ENCODE measurements around the gene MEF2A.
A peak's percentile ranks its signal among the peaks of the same experiment; 100 is the strongest.

MEF2A gene

DNA sequence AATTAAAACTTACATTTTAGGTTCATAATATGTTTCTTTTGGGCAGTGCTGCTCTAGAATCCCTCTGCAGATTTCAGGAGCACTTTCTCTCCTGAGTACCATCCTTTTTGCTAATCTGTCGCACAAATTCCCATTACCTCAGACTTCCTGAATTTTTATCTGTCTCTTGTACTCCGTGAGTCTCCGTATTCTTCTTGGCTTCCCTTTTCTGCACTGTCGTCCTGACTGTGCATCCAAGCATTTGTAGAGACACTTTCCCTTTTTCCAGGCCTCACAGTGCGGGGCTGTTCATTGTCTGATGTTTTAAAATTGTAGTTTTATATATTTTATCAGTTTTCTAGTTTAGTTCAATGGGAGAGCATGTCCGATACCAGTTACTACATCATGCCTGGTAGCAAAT, 27.3 kb downstream of the MEF2A start:
- no peak overlapping the region for H3K4me3 ChIP-seq
- H3K27me3 ChIP-seq, result no peaks in the 10 kb centered on the region
- no peaks in the 10 kb centered on the region for H3K36me3 ChIP-seq
- H3K4me1 ChIP-seq, result peaks cover 0 to 60% (median 11%) of the 10 kb centered on the region in 4 donors
- intact Hi-C loops (cut with DNase I; ENCODE audit: low total_unique reads), result no loop called here
- H3K27ac ChIP-seq, result no peak overlapping the region
- H3K9me3 ChIP-seq, result no peaks in the 10 kb centered on the region
- TF ChIP-seq, protein P1, sequence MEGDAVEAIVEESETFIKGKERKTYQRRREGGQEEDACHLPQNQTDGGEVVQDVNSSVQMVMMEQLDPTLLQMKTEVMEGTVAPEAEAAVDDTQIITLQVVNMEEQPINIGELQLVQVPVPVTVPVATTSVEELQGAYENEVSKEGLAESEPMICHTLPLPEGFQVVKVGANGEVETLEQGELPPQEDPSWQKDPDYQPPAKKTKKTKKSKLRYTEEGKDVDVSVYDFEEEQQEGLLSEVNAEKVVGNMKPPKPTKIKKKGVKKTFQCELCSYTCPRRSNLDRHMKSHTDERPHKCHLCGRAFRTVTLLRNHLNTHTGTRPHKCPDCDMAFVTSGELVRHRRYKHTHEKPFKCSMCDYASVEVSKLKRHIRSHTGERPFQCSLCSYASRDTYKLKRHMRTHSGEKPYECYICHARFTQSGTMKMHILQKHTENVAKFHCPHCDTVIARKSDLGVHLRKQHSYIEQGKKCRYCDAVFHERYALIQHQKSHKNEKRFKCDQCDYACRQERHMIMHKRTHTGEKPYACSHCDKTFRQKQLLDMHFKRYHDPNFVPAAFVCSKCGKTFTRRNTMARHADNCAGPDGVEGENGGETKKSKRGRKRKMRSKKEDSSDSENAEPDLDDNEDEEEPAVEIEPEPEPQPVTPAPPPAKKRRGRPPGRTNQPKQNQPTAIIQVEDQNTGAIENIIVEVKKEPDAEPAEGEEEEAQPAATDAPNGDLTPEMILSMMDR (IDR thresholded peaks at IDR 0.05), result no peak
- DNase-seq, result no peak

GRCh38 chr15:99594916-99595315, 29.1 kb downstream of the MEF2A start:
- peaks cover 0 to 5% (median 0%) of the 10 kb centered on the region in 3 donors for H3K36me3 ChIP-seq
- TF ChIP-seq, protein P1 (IDR thresholded peaks at IDR 0.05), result no peak
- no peak for DNase-seq
- H3K27me3 ChIP-seq, result no peaks in the 10 kb centered on the region
- H3K27ac ChIP-seq, result no peak overlapping the region
- intact Hi-C loops (cut with DNase I; ENCODE audit: low total_unique reads), result no loop called here
- peaks cover 0 to 59% (median 11%) of the 10 kb centered on the region in 4 donors for H3K4me1 ChIP-seq
- no peak overlapping the region for H3K4me3 ChIP-seq
- no peaks in the 10 kb centered on the region for H3K9me3 ChIP-seq

- H3K4me3 ChIP-seq, result no peak overlapping the region
- no peak for DNase-seq
- intact Hi-C loops (cut with DNase I; ENCODE audit: low total_unique reads), result no loop called here
- no peak overlapping the region for H3K27ac ChIP-seq
- H3K4me1 ChIP-seq, result peaks cover 0 to 48% (median 6%) of the 10 kb centered on the region in 4 donors
- H3K27me3 ChIP-seq, result no peaks in the 10 kb centered on the region
- peaks cover 0 to 9% (median 0%) of the 10 kb centered on the region in 3 donors for H3K36me3 ChIP-seq
- no peaks in the 10 kb centered on the region for H3K9me3 ChIP-seq
- TF ChIP-seq, protein P1 (IDR thresholded peaks at IDR 0.05), result no peak
These were observed 32.5 kb downstream of the MEF2A start for GRCh38 chr15:99598296-99598695.

DNA sequence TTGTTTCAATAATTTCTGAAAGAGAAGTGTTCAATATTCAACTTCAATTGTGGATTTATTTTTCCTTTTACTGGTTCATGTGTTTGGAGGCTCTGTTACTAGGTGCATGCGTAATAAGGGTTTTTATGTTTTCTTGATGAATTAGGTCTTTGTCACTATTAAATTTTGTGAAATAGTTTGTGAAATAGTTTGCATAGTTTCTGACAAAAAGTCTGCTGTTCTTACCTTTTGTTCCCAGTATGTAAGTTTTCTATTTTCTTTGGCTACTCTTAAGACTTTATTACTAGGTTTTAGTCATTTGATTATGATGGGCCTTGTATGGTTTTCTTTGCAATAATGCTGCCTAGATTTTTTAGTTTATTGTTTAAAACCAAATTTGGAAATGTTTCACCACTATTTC, 38.0 kb downstream of the MEF2A start:
- TF ChIP-seq, protein P1 (IDR thresholded peaks at IDR 0.05), result no peak
- H3K27ac ChIP-seq, result peak overlapping the region in 1 of 2 donors; percentile 3
- peaks cover 0 to 9% (median 0%) of the 10 kb centered on the region in 3 donors for H3K36me3 ChIP-seq
- intact Hi-C loops (cut with DNase I; ENCODE audit: low total_unique reads), result no loop called here
- H3K9me3 ChIP-seq, result no peaks in the 10 kb centered on the region
- DNase-seq, result no peak
- peaks cover 0 to 54% (median 5%) of the 10 kb centered on the region in 4 donors for H3K4me1 ChIP-seq
- no peak overlapping the region for H3K4me3 ChIP-seq
- H3K27me3 ChIP-seq, result no peaks in the 10 kb centered on the region

DNA sequence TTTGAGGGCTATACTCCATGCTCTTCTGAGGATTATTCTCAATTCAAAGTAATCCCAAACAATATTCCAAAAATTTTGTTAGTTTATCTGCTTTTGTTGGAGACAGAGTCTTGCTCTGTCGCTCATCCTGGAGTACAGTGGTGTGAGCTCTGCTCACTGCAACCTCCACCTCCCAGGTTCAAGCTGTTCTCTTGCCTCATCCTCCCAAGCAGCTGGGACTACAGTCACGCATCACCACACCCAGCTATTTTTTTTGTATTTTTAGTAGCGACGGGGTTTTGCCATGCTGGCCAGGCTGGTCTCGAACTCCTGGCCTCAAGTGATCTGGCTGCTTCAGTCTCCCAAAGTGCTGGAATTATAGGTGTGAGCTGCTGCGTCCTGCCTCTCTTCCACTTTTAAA, 39.1 kb downstream of the MEF2A start:
- Histone ChIP-seq H3K9me3 (no peaks in the 10 kb centered on the region), H3K4me1 (peaks cover 0 to 57% (median 5%) of the 10 kb centered on the region in 4 donors), H3K27ac (peak overlapping the region in 1 of 2 donors; percentile 3), H3K4me3 (no peak overlapping the region), H3K27me3 (no peaks in the 10 kb centered on the region), H3K36me3 (peaks cover 0 to 5% (median 0%) of the 10 kb centered on the region in 3 donors)
- intact Hi-C loops (cut with DNase I; ENCODE audit: low total_unique reads), result no loop called here
- TF ChIP-seq, protein P1 (IDR thresholded peaks at IDR 0.05), result no peak
- no peak for DNase-seq

- no peak overlapping the region for H3K4me3 ChIP-seq
- no peaks in the 10 kb centered on the region for H3K36me3 ChIP-seq
- no peaks in the 10 kb centered on the region for H3K27me3 ChIP-seq
- TF ChIP-seq, protein P1 (IDR thresholded peaks at IDR 0.05), result no peak
- DNase-seq, result no peak
- intact Hi-C loops (cut with DNase I; ENCODE audit: low total_unique reads), result no loop called here
- no peak overlapping the region for H3K27ac ChIP-seq
- no peaks in the 10 kb centered on the region for H3K9me3 ChIP-seq
- peaks cover 0 to 57% (median 5%) of the 10 kb centered on the region in 4 donors for H3K4me1 ChIP-seq
These were observed 39.7 kb downstream of the MEF2A start for GRCh38 chr15:99605490-99605931.
